HG03066 (cell line): ENCODE measurements around the gene CNIH3.

ENCODE experiments used
- ATAC-seq: cut with Tn5 transposase; IDR thresholded peaks from one replicate; pipeline ENCODE4 v1.9.1; 2021; ENCODE audit warnings: low read depth; ENCODE audit not compliant: unreplicated experiment

CNIH3 gene

DNA sequence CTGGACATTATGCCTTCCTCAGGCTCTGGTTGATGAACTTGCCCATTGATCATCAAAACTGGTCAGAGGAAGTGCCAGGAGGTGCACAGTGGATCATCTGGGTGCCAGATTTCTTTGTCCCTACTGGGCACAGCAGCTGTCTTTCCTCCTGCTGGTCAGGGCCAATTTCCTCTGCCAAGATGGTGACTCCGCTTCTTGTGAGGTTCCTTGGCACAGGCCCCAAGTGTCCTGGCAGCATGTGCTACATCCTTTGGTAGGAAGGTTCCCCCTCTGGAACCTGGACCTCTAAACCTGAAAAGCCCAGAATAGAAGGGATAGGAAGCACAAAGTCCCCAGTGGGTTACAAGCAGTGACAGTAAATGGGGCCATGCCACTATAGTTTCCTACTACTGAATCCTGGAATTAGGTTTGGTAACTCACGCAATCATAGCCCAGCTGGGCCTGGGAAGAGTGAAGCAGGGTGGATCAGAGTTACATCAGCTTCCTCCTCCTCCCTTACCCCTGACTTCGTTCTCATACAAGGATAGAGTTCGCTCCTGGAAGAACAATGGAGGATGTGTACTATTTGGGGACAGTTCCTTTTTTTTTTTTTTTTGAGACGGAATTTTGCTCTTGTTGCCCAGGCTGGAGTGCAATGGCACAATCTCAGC, 147.1 kb downstream of the CNIH3 start:
- no peak for ATAC-seq

DNA sequence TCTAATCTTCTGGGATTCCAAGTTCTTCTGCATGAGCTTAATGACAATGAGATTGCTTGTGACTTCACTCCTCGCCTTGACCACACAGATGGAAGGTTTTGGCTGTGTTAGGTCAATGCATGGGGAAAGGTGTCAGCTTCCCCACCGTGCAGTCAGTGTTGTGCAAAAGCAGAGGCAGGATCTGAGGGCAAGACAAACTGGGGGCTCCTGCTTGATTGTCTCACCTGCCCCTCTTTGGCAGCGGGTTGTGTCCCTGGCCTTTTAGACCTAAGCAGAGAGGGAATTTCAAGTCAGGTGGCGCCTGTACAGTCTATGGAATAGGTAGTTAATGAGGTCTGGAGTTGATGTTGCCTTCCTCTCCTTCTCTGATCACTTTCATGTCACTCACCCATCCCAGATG, 150.1 kb downstream of the CNIH3 start:
- no peak for ATAC-seq

DNA sequence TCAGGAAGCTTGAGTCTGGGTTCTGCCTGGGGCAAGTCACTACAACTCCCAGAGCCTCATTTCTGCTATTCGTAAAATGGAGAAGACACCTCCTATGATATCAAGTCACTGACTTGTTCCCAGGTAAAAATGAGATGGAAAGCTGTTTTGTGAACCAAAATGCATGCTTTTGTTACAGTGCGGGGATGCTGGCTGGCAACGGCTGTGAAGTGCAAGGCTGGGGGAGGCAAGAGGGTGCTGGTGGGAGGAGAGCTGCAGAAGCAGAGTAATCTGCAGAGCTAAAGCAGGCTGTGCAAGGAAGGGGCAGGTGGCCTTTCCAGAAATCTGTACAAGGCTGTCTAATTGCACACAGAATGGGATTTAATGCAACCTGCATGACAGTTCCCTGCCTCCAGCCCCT, 150.9 kb downstream of the CNIH3 start:
- ATAC-seq: no peak

DNA sequence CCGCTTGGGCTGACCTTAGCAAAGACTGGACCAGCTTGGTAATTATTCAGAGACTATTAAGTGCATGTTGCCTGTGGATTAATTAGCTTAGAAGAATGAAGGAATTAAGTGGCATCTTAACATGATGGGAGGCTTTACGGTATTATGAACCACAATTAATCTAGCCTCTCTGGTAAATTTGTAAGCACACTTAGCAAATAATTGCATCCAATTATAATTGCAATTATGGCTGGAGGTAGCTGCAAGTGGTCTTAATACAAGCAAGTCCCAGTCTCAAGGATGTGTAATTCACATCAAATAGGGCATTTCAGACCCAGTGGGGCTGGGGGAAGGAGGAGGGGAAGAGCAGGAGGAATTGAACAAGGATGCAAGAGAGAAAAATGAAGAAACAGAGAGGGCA, 151.6 kb downstream of the CNIH3 start:
- no peak for ATAC-seq

DNA sequence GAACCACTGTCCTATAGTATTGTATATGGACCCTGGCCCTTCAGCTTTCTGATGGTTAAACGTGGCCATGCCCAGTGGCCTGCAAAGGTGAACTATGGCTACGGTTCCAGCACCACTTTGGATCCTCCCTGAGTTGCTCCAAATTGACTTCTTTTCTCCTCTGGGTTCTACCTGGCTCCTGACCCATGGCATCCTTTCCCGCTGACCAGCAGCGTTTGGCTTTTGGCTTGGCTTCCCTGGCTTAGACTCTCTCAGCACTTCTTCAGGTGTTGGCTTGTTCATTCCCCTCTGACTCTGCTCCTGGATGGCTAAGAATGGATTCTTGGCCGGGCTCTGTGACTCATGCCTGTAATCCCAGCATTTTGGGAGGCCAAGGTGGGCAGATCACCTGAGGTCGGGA, 152.9 kb downstream of the CNIH3 start:
- ATAC-seq: no peak

DNA sequence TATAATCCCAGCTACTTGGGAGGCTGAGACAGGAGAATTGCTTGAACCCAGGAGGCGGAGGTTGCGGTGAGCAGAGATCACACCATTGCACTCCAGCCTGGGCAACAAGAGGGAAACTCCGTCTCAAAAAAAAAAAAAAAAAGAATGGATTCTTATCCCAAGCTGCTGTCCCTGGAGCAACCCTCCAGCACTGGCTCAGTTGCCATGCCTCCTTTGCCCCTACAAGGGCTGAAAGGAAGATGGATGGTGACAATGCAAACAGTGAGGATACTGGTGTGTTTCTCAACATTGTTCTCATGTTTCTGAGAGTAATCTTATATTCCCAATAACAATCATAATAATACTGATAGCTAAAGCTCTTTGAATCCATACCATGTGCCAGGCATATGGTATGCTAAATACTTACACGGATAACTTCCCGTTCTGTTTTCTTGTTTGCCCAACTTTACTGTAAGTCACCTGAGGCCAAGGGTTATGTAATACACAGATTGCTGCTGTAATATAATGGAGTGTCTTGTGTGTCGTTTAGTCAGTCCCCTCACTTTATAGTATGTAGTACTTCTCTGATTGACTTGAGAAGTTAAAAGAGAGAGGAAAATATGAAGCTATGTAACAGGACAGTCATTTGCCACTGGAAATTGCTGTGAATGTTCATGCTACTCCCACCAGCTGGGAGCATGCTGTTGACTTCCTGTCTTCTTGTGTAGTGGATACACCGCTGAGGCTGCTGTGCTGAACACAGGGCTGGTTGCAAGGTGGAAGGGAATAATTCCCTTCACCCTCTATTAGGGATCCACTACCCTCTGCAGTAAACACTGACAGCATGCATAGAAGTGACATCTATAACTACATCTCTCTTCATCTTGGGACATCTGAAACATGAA, 153.6 kb downstream of the CNIH3 start:
- no peak for ATAC-seq

DNA sequence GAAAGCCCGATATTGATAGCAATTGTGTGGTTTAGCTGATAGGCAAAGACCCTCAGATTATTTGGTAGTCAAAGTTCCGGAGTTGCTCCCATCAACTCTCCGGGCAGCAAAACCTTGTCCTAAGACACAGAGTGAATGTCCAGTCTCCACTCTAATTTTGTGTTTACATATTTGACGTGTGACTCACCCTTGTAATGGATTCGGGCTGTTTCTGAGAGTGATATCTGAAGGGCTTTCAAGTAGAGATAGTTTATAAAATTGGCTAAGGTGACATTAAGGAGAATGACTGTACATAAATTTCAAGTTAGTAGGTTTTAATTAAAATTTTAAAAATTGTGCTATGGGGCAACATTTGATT, 154.2 kb downstream of the CNIH3 start:
- ATAC-seq: no peak

DNA sequence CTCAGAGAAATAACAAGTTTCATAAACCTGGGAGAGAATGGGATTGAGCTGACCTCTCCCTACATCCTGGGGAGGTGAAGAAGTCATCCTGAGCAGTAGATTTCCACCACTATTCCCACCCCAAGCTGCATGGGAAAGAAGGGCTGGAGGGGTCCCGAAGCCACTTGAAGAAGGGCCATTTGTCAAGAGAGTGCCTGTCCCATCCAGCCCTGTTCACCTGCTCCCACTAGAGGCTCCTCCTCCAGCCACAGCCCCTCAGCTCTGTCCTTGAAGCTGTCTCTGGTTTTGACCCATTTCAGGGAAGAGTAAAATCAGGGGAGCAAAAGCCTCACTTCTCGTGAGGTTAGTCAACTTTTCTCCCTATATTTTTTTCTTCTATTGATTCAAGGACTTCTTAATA, 157.5 kb downstream of the CNIH3 start:
- no peak for ATAC-seq

DNA sequence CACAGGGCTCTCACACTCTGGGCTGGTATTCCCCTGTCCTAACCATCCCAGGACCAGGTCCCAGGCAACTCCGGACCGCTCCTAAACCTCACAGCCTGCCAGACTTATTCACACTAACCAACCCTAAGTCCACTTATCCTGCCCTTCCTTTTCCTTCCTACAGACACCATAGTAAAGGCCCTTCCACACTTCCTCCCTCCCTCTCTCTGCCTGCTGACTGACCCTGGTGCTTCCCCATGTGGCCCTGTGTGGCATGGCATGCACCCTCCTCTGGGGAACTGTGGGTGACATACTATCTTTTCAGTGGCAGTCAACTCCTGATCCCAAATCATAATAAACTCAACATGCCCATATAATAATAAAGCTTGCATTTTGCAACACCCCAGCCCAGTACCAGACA, 158.3 kb downstream of the CNIH3 start:
- ATAC-seq: no peak

DNA sequence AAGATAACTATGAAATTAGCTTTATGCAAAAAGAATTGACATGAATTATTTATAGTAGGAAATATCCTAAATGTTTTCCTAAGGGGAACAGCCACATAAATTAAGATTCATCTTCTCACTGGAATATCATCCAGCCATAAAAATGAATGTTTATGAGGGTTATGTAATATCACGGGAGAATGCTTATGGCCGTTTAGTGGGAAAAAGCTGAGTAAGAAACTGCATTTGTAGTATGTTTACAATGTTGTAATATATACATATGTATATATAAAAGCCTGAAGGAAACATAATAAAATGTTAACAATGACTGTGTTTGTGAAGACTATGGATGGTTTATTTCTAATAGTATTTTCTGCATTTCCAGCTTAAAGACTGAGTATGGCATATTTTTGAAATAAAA, 161.1 kb downstream of the CNIH3 start:
- no peak for ATAC-seq

DNA sequence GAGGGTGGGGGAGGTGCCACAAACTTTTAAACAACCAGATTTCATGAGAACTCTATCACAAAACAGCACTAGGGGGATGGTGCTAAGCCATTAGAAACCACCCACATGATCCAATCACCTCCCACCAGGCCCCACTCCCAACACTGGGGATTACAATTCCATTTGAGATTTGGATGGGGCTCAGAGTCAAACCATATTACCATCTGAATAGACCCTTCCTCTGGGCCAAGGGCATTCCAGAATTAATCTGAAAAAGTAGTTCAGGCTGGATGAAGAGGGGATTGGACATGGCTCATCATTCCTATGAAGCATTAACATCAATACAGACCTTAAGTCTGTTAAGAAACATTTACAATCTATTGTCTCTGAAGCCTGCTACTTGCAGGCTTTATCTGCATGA, 163.4 kb downstream of the CNIH3 start:
- no peak for ATAC-seq

DNA sequence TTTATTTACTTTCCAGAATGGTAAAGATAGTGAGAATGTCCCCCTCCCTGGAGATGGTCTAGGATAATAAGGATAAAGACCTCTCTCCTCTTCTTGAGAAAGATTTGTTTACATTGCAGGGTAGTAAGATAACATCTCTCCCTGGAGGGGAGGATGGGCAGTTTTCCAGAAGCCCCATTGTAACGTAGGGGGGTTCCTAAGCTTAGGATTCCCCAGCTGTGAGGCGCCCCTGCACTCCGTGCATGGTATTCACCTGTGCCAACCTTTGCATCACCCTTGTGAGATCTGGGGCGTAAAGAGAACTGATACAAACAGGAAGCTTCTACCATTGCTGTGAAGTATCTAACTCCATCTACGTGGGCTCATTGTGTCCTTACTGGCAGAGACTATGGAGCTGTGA, 164.6 kb downstream of the CNIH3 start:
- no peak for ATAC-seq

DNA sequence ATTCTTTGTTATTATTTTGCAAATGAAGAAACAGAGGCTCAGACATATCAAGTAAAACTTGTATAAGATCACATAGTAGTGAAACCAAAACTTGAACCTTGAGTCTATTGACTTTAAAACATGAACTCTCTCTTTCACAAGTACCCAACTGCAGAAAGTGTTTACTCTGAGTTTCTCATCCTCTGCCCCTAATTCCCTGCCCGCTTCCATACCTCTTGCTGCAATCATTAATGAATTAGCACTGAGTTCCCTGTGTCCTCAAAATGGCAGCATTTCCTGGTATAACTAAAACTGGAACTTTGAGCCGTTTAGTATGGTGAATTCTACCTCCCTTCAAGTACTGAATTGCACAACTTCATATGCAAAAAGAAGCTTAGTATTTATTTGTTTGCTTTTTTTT, 165.7 kb downstream of the CNIH3 start:
- peak; percentile 47 for ATAC-seq

DNA sequence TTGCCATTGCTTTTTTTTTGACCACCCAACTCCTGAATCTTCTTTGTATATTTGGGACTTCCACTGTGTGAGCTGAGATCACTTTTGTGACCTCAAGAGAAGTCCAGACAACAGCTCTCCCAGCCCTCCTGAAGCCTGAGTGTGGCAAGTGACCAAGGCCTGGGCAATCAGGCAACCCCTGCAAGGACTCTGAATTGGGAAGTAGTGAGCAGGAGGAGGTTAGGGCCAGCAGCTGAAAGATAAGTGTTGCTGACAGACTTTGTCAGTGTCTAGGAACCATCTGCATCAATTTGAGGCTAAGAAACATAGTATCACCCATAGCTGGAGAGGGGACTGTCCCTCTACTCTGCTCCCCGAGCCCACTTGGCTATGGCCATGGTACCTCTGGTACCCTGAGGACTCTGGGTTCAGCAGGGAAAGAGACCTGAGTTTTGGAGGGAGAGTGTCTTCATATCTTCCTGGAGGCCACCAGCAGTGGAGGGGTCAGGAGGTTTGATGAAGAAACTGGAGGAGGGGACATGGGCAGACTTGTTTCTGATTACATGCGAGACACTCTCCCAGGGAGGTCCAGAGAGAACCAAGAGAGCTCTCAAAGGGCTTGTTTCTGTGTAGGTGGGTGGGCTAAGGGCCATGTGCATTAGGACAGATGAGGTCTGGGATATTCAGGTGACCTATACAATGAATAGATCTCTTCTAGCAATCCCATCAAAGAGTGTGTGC, 166.3 kb downstream of the CNIH3 start:
- no peak for ATAC-seq

DNA sequence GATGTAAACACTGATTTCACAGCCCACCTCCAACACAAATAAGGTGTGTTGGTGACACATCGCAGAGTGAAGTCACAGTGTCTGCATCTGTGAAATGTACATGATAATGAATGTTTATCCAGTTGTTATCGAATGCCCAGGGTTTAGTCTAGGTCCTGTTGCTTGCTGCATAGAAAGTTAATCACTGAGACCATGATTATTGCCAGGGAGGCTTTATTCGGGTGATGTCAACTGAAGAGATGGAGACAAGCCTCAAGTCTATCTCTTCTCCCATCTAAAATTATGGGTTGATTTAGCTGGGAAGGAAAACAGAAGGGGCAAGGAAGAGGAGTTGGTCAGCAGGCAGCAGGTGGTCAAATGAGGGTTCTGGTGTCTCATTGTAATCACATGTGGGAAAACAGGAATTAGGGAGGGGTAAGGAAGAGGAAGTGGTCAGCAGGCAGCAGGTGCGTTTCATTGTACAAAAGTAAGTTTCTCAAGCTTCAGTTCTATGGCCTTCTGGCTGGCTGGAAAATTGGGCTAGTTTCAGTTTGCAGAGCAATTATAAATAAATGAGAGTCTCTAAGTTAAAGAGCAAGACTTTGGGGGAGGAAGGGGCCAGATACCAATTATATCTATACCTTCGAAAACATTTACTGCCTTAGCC, 167.0 kb downstream of the CNIH3 start:
- peak; percentile 72 for ATAC-seq

DNA sequence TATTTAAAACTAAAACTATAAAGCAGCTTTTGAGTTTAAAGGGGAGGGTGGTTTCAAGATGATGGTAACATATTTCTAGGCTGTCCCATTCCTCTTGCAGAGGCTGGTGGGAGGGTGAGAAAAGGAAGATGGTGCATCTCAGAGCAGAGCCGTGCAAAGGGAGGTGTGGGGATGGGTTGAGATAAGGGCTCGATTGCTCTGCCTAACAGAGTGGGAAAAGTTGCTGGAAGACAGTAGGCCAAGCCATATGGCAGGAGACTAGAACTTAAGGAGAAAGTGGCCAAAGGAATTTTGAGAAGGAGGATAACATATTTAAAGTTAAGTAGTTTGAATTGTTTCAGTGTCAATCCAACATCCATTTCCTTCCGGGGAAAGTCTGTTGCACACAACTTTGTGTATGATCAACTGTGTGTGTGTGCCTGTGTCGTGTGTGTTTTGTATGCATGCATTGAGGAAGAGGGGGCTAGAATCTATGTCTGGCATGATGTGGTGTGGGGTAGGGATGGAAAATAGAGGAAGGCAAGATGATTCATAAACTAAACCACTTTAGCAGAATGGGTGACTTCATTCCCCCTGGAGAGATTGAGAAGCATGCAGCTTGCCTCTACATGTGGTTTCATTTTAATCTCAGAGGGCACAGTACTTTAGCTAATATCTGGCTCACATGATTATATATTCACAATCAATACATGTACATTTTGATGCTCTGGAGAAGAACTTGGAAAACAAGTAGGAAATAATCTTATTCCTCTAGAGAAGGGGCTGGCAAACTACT, 168.3 kb downstream of the CNIH3 start:
- ATAC-seq: no peak

DNA sequence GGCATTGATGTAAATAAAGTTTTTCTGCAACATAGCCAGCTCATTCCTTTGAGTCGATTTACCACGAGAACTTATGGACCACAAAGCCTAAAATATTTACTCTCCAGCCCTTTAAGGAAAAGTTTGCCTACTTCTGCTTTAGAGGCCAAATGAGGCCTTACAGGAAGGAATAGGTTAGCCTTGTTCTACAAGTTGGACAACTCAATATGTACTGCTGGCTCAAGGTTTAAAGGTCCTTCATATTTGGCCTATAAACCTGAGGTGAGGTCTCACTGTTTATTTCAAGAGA, 168.9 kb downstream of the CNIH3 start:
- ATAC-seq: no peak

DNA sequence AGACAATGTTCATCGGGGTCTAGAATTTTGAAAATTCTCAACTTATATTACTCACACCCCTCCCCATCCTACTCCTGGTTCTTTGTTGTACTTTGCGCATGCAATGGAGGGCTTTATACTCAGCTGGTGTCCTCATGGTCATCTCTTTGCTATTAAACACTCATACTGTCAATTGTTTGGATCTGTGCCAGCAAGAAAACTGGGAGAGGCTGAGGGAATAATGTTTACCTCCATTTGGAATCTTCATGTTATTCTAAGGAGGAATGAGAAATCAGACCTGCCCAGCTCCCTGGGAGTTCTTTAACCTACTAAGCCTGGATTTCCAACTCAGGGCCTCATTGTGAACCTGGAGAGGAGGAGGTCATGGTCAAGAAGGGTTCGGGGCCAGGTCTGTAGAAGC, 169.5 kb downstream of the CNIH3 start:
- no peak for ATAC-seq

DNA sequence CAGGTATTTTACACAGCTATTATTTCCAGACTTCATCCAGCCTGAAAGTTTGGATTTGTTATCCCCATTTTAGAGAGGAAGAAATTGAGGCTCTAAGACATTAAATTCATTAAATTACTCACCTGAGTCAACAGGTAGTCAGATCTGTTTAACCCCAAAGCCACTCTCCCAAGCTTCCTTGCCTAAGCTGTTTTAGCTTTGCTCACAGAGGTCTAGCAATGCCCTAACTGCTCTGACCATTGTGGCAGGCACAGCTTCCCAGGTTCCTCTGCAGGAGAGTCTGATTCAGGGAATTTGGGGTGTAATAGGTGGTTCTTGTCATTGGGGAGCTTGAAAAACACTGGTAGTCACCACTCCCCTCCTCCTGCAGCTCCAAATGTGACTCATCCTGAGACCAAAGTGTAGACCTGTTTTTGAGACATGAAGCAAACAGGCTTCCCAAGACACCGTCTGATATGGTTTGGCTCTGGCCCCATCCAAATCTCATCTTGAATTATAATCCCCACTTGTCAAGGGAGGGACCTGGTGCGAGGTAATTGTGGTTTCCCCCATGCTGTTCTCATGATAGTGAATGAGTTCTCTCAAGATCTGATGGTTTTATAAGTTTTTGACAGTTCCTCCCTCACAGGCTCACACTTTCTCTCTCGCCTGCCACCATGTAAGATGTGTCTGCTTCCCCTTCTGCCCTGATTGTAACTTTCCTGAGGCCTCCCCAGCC, 170.6 kb downstream of the CNIH3 start:
- no peak for ATAC-seq

DNA sequence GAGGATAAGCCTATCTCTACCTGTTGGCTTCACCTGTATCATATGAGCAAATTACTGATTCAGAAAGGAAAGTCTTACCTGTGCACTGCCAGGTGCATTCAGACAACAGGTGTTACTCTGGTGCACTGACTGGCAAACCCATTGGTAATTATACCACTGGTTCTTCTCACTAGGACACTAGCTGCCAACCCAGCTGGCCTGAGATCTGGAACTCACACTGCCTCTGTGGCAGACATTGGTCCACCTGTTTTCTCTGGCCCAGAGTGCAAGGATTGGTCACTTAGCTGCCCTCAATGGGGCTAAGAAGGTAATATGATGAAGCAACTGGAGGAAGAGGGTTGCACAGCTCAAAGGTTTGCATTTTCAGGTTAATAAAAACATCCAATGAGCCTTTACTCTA, 173.2 kb downstream of the CNIH3 start:
- no peak for ATAC-seq
